CD4-positive, alpha-beta T cell (primary cell): ENCODE data around the gene TRIM13. TPM values are rescaled to one million over a fixed set of nuclear protein-coding genes. Genes with fewer than 3 reads are reported as not detected.
"Not testable (repeated sequence)": the region's sequence is repeated elsewhere in the genome, so short reads cannot be mapped to it uniquely, and the experiment has no call there.

Experiments used
- ATAC-seq: fragments of 200-7000 bp; cut with Tn5 transposase; one replicate; pipeline ENCODE4 v1.10.0; 2022; ENCODE audit warnings: mild to moderate bottlenecking; ENCODE audit not compliant: poor library complexity
- CTCF ChIA-PET: fragments of 350-600 bp; sonication (Branson Sonifier 250); formaldehyde crosslinking; loops from one replicate; lab custom pipeline; 2021; ENCODE audit warnings: antibody characterized with exemption, inconsistent platforms; lab: Charles Lee
- POLR2A ChIA-PET: fragments of 350-600 bp; sonication (Branson Sonifier 250); formaldehyde crosslinking; loops from one replicate; lab custom pipeline; 2021; ENCODE audit warnings: antibody characterized with exemption, inconsistent platforms; lab: Charles Lee
- DNase-seq, 14 experiments: peaks; one replicate each; pipeline ENCODE4 v3.0.0-alpha.2; 2013 to 2020; ENCODE audit warnings: mixed read lengths in 2 of 14
- H3K27ac ChIP-seq, 2 donors: one replicate each; pipeline versions ENCODE4 v1.5.1 to v1.7.0; 2013; ENCODE audit warnings: low read length in 2 of 2, low read depth in 1 of 2, mild to moderate bottlenecking in 1 of 2
- H3K27me3 ChIP-seq, 2 experiments: 1 replicate in 1 of 2; 2 replicates in 1 of 2; pipeline versions ENCODE4 v1.6.1 to v1.7.0; 2013; ENCODE audit warnings: low read length in 2 of 2, control low read depth in 1 of 2, mild to moderate bottlenecking in 1 of 2, moderate library complexity in 1 of 2; ENCODE audit not compliant: insufficient read depth in 2 of 2, control insufficient read depth in 1 of 2
- H3K36me3 ChIP-seq: one replicate; pipeline ENCODE4 v1.6.1; 2013; ENCODE audit warnings: low read length, control low read depth; ENCODE audit not compliant: insufficient read depth
- H3K4me1 ChIP-seq: one replicate; pipeline ENCODE4 v1.6.1; 2013; ENCODE audit warnings: low read length, control low read depth; ENCODE audit not compliant: insufficient read depth
- H3K4me3 ChIP-seq: one replicate; pipeline ENCODE4 v1.5.1; 2013; ENCODE audit warnings: mild to moderate bottlenecking, low read length, moderate library complexity
- H3K9me3 ChIP-seq, 2 experiments: 1 replicate in 1 of 2; 2 replicates in 1 of 2; pipeline versions ENCODE4 v1.6.1 to v1.7.0; 2013; ENCODE audit warnings: low read length in 2 of 2, mild to moderate bottlenecking in 2 of 2, control low read depth in 1 of 2, moderate library complexity in 1 of 2; ENCODE audit not compliant: control insufficient read depth in 1 of 2, insufficient read depth in 1 of 2
- H3K27ac Mint-ChIP-seq: one replicate; pipeline ENCODE4 v1.8.0; 2020; ENCODE audit warnings: mixed read lengths
- H3K27me3 Mint-ChIP-seq: one replicate; pipeline ENCODE4 v1.8.0; 2021; ENCODE audit warnings: mixed read lengths
- H3K36me3 Mint-ChIP-seq: one replicate; pipeline ENCODE4 v1.8.0; 2021; ENCODE audit warnings: low read depth, mixed read lengths
- H3K4me1 Mint-ChIP-seq: one replicate; pipeline ENCODE4 v1.8.0; 2021; ENCODE audit warnings: low read depth, mixed read lengths
- H3K4me3 Mint-ChIP-seq: one replicate; pipeline ENCODE4 v1.8.0; 2020; ENCODE audit warnings: mild to moderate bottlenecking, mixed read lengths
- H3K9me3 Mint-ChIP-seq: one replicate; pipeline ENCODE4 v1.8.0; 2020; ENCODE audit warnings: mixed read lengths
- intact Hi-C, 2 experiments: fragments of 100-400 bp; cut with DNase I in 1 of 2; cut with micrococcal nuclease in 1 of 2; formaldehyde crosslinking; loops; one replicate each; pipeline versions ENCODE4 v1.15.1 to v1.9.0; 2023 to 2025; cut with DNase I, micrococcal nuclease
- total RNA-seq, 174 experiments: library from RNA in 2 of 174; stranded (reverse) in 2 of 174; gene quantifications; one replicate each; pipeline ENCODE4 v1.2.3 and lab custom pipeline; 2021 to 2026
- TF ChIP-seq, protein P1 (sequence below): fragments of 200-600 bp; IDR thresholded peaks from one replicate; pipeline ENCODE4 v1.8.0; 2022; ENCODE audit warnings: antibody characterized with exemption, mild to moderate bottlenecking

The TRIM13 gene
- total RNA-seq, 2 experiments from 2014 or later, result 32.5 to 32.9 TPM

DNA sequence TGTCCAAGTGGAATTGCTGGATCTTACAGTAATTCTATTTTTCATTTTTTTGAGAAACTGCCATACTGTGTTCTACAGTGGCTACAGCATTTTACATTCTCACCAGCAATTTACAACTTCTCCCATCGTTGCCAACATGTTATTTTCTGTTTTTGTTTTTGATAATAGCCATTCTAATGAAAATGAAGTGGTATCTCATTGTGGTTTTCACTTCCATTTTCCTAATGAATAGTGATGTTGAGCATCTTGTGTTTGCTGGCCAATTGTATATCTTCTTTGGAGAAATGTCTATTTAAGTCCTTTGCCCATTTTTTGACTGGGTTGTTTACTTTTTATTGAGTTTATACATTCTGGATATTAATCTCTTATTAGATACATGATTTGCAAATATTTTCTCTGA lies 57.0 kb downstream of the TRIM13 start:
- no peaks in the 10 kb centered on the region for H3K27me3 Mint-ChIP-seq
- TF ChIP-seq, protein P1, sequence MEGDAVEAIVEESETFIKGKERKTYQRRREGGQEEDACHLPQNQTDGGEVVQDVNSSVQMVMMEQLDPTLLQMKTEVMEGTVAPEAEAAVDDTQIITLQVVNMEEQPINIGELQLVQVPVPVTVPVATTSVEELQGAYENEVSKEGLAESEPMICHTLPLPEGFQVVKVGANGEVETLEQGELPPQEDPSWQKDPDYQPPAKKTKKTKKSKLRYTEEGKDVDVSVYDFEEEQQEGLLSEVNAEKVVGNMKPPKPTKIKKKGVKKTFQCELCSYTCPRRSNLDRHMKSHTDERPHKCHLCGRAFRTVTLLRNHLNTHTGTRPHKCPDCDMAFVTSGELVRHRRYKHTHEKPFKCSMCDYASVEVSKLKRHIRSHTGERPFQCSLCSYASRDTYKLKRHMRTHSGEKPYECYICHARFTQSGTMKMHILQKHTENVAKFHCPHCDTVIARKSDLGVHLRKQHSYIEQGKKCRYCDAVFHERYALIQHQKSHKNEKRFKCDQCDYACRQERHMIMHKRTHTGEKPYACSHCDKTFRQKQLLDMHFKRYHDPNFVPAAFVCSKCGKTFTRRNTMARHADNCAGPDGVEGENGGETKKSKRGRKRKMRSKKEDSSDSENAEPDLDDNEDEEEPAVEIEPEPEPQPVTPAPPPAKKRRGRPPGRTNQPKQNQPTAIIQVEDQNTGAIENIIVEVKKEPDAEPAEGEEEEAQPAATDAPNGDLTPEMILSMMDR, result no peak
- H3K4me1 ChIP-seq, result no peaks in the 10 kb centered on the region
- H3K27ac ChIP-seq, result no peak overlapping the region
- no peak overlapping the region for H3K4me3 Mint-ChIP-seq
- H3K27ac Mint-ChIP-seq, result no peak overlapping the region
- H3K36me3 ChIP-seq, result no peaks in the 10 kb centered on the region
- no peak for ATAC-seq
- no peak for DNase-seq
- peaks cover 1% of the 10 kb centered on the region for H3K36me3 Mint-ChIP-seq
- H3K9me3 Mint-ChIP-seq, result peaks cover 2% of the 10 kb centered on the region
- H3K4me3 ChIP-seq, result no peak overlapping the region
- intact Hi-C loops, result loop anchor here in 1 of 2 experiments (5.0 kb wide), 1 partner anchor 42 kb away; no protein-coding TSS in a partner anchor
- ChIA-PET POLR2A (no interaction called here), CTCF (no interaction called here)
- no peaks in the 10 kb centered on the region for H3K27me3 ChIP-seq
- peaks cover 0 to 4% of the 10 kb centered on the region in 2 experiments for H3K9me3 ChIP-seq
- H3K4me1 Mint-ChIP-seq, result peaks cover 8% of the 10 kb centered on the region

- ATAC-seq, result no peak
Measured at GRCh38 chr13:50055454-50055853, 58.6 kb downstream of the TRIM13 start.

DNA sequence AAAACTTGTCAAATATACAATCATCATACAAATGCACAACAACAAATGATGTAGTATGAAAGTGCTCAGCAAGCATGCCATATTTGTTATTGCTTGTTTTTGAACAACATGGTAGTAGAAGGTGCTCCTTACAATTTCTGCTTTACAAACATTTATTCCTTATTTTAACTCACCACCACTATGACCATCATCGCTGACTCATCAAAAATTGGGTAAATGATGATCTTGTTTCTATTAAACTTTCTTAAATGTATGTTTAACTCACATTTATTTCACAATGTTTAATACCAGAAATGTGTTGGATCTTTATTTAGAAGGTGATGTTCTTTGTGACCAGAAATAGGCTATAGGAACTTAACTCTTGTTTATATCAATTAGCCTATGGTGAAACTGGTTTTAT lies 63.9 kb downstream of the TRIM13 start:
- Mint-ChIP-seq H3K36me3 (peaks cover 6% of the 10 kb centered on the region), H3K27me3 (no peaks in the 10 kb centered on the region), H3K4me3 (no peak overlapping the region), H3K4me1 (peaks cover 4% of the 10 kb centered on the region), H3K9me3 (no peaks in the 10 kb centered on the region), H3K27ac (no peak overlapping the region)
- Histone ChIP-seq H3K4me1 (no peaks in the 10 kb centered on the region), H3K36me3 (peaks cover 3% of the 10 kb centered on the region), H3K9me3 (no peaks in the 10 kb centered on the region), H3K27ac (no peak overlapping the region), H3K27me3 (no peaks in the 10 kb centered on the region), H3K4me3 (no peak overlapping the region)
- ChIA-PET POLR2A (no interaction called here), CTCF (no interaction called here)
- intact Hi-C loops, result no loop called here
- TF ChIP-seq, protein P1, result no peak
- ATAC-seq, result no peak
- no peak for DNase-seq

More at GRCh38 chr13:50055454-50055853, 58.6 kb downstream of the TRIM13 start:
- TF ChIP-seq, protein P1, result no peak
- intact Hi-C loops, result no loop called here
- Mint-ChIP-seq H3K4me3 (no peak overlapping the region), H3K27me3 (no peaks in the 10 kb centered on the region), H3K4me1 (peaks cover 8% of the 10 kb centered on the region), H3K9me3 (peaks cover 2% of the 10 kb centered on the region), H3K27ac (no peak overlapping the region), H3K36me3 (peaks cover 5% of the 10 kb centered on the region)
- H3K9me3 ChIP-seq, result peaks cover 0 to 4% of the 10 kb centered on the region in 2 experiments
- H3K27me3 ChIP-seq, result no peaks in the 10 kb centered on the region
- no peak overlapping the region for H3K4me3 ChIP-seq
- peak in 1 of 14 experiments; percentile 27 for DNase-seq
- ChIA-PET CTCF (no interaction called here), POLR2A (no interaction called here)
- H3K4me1 ChIP-seq, result no peaks in the 10 kb centered on the region
- no peak overlapping the region for H3K27ac ChIP-seq
- no peaks in the 10 kb centered on the region for H3K36me3 ChIP-seq

- peaks cover 16% of the 10 kb centered on the region for H3K36me3 ChIP-seq
- ATAC-seq, H3K27me3 Mint-ChIP-seq, H3K4me3 ChIP-seq, H3K4me3 Mint-ChIP-seq, H3K27ac Mint-ChIP-seq, H3K27ac ChIP-seq, DNase-seq, H3K4me1 ChIP-seq, H3K4me1 Mint-ChIP-seq, CTCF ChIA-PET, POLR2A ChIA-PET, H3K27me3 ChIP-seq, H3K9me3 ChIP-seq, H3K9me3 Mint-ChIP-seq, intact Hi-C loops: not testable (repeated sequence)
- H3K36me3 Mint-ChIP-seq, result peaks cover 19% of the 10 kb centered on the region
Measured at GRCh38 chr13:50062336-50062735, 65.5 kb downstream of the TRIM13 start.
